NCI-H1105 treated with DMSO at 0.1 percent for 48 hours (cell line): ENCODE data around the gene ME3.

Experiments
- DNase-seq: peaks from one replicate; lab custom pipeline; 2025; lab: John Stamatoyannopoulos, UW

ME3 gene

GRCh38 chr11:86672007-86672621, at the start of gene ME3:
ME3 (minus strand) TSS chr11:86672616.
- DNase-seq: peak; percentile 72

- no peak for DNase-seq
Observed at GRCh38 chr11:86722006-86722405, 49.6 kb upstream of the ME3 start.

GRCh38 chr11:86720546-86720945, 48.1 kb upstream of the ME3 start:
- no peak for DNase-seq

GRCh38 chr11:86719781-86720463, 47.5 kb upstream of the ME3 start:
- DNase-seq: no peak

- DNase-seq: no peak
Observed at GRCh38 chr11:86718999-86719398, 46.6 kb upstream of the ME3 start.

GRCh38 chr11:86718521-86718920, 46.1 kb upstream of the ME3 start:
- no peak for DNase-seq

- DNase-seq: no peak
Observed at GRCh38 chr11:86717817-86718501, 45.5 kb upstream of the ME3 start.

GRCh38 chr11:86715611-86716010, 43.2 kb upstream of the ME3 start:
- DNase-seq: no peak

GRCh38 chr11:86713552-86713951, 41.1 kb upstream of the ME3 start:
- DNase-seq: no peak

- no peak for DNase-seq
Observed at GRCh38 chr11:86710936-86711335, 38.5 kb upstream of the ME3 start.

GRCh38 chr11:86708669-86709068, 36.3 kb upstream of the ME3 start:
- no peak for DNase-seq

GRCh38 chr11:86706338-86707131, 34.1 kb upstream of the ME3 start:
- DNase-seq: no peak

GRCh38 chr11:86704710-86705109, 32.3 kb upstream of the ME3 start:
- no peak for DNase-seq

GRCh38 chr11:86703987-86704386, 31.6 kb upstream of the ME3 start:
- DNase-seq: no peak

GRCh38 chr11:86702220-86702983, 30.0 kb upstream of the ME3 start:
- no peak for DNase-seq

GRCh38 chr11:86699040-86699791, 26.8 kb upstream of the ME3 start:
- no peak for DNase-seq

GRCh38 chr11:86698639-86699038, 26.2 kb upstream of the ME3 start:
- DNase-seq: no peak

- no peak for DNase-seq
Observed at GRCh38 chr11:86696451-86696850, 24.0 kb upstream of the ME3 start.

- DNase-seq: no peak
Observed at GRCh38 chr11:86696004-86696403, 23.6 kb upstream of the ME3 start.

GRCh38 chr11:86695373-86695772, 23.0 kb upstream of the ME3 start:
- DNase-seq: no peak

- no peak for DNase-seq
Observed at GRCh38 chr11:86693518-86693917, 21.1 kb upstream of the ME3 start.
